ENCODE measurements around the gene PXMP2. TPM values are rescaled to one million over a fixed set of nuclear protein-coding genes. Genes with fewer than 3 reads are reported as not detected.
"Not testable (repeated sequence)": the region's sequence is repeated elsewhere in the genome, so short reads cannot be mapped to it uniquely, and the experiment has no call there.

PXMP2 gene
- total RNA-seq, 1 donor from 2014 or later = 36.6 TPM

DNA sequence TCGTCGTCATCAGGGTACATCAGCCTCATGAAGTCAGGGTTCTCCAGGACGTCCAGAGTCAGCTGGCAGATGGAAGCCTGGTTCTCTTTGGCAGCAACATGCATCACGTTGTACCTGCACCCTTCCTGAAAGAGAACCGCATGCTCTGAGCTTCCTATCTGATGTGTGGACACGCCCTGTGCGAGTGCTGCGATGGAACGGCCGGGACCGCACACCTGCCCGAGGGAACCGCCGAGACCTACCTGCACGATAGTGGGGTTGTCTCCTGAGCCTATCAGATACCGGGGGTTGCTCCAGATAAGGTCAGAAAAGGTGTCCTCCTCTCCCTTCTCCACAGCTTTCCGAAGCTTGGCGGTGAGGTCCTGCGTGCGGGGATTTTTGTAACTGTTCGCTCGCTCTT lies 60.5 kb downstream of the PXMP2 start:
- no peak for DNase-seq (ENCODE audit: low spot score)

GRCh38 chr12:132748319-132748718 lies 60.9 kb downstream of the PXMP2 start:
- DNase-seq (ENCODE audit: low spot score) = no peak

DNA sequence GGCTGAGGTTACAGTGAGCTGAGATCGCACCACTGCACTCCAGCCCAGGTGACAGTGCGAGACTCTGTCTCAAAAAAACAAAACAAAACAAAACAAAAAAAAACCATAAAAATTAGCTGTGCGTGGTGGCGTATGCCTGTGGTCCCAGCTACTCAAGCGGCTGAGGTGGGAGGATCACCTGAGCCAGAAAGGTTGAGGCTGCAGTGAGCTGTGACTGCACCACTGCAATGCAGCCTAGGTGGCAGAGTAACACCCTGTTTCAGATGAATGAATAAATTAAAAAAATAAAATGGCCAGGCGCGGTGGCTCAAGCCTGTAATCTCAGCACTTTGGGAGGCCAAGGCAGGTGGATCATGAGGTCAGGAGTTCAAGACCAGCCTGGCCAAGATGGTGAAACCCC lies 66.3 kb downstream of the PXMP2 start:
- DNase-seq (ENCODE audit: low spot score) = not testable (repeated sequence)

GRCh38 chr12:132754160-132754932 lies 67.0 kb downstream of the PXMP2 start:
- no peak for DNase-seq (ENCODE audit: low spot score)

Other genes starting within 250 kb of the PXMP2 start
- 7.5 TPM for gene FBRSL1, start 197.4 kb upstream of the PXMP2 start, total RNA-seq (ENCODE audit: insufficient read depth, low replicate concordance)
- gene LRCOL1, start 77.0 kb upstream of the PXMP2 start, total RNA-seq (ENCODE audit: insufficient read depth, low replicate concordance) = not detected
- not detected for gene P2RX2, start 68.8 kb upstream of the PXMP2 start, total RNA-seq (ENCODE audit: insufficient read depth, low replicate concordance)
- 14.9 TPM for gene POLE, start 245 bp upstream of the PXMP2 start, total RNA-seq (ENCODE audit: insufficient read depth, low replicate concordance)
- 23.4 TPM for gene PGAM5, start 23.3 kb downstream of the PXMP2 start, total RNA-seq (ENCODE audit: insufficient read depth, low replicate concordance)
- gene ANKLE2, start 74.2 kb downstream of the PXMP2 start, total RNA-seq (ENCODE audit: insufficient read depth, low replicate concordance) = 38.0 TPM
- gene GOLGA3, start 141.3 kb downstream of the PXMP2 start, total RNA-seq (ENCODE audit: insufficient read depth, low replicate concordance) = 123 TPM
- gene CHFR, start 200.0 kb downstream of the PXMP2 start, total RNA-seq (ENCODE audit: insufficient read depth, low replicate concordance) = 34.7 TPM

Measured in umbilical cord (tissue), 2 donors.